ENCODE results near the gene OSER1. TPM values are rescaled to one million over a fixed set of nuclear protein-coding genes. Genes with fewer than 3 reads are reported as not detected.

OSER1 gene
- polyA plus RNA-seq, 1 of the 3 experiments (the other 2 are of a cell fraction) = 22.3 TPM

- Histone ChIP-seq H3K4me1 (ENCODE audit: control insufficient read depth in 1 of 2, insufficient read depth in 2 of 2, low read depth in 1 of 2, low read length in 1 of 2) (peaks cover 12 to 29% of the 10 kb centered on the region in 2 experiments), H3K79me2 (ENCODE audit: insufficient read depth) (peaks cover 90% of the 10 kb centered on the region), H3K9me3 (no peaks in the 10 kb centered on the region), H4K20me1 (ENCODE audit: insufficient read depth) (peaks cover 46% of the 10 kb centered on the region), H3K4me2 (no peak overlapping the region), H3K4me3 (ENCODE audit: low read depth in 2 of 2, low read length in 1 of 2) (no peak overlapping the region), H3K9me2 (no peaks in the 10 kb centered on the region), H3K9ac (no peak overlapping the region), H3K36me3 (replicated peaks in 1 of 2; ENCODE audit: control insufficient read depth in 1 of 2, insufficient read depth in 2 of 2, low read length in 1 of 2) (peaks cover 32 to 45% of the 10 kb centered on the region in 2 experiments), H2AFZ (ENCODE audit: low read depth) (no peak overlapping the region), H3K27ac (ENCODE audit: low read depth in 2 of 2, low read length in 1 of 2) (no peak overlapping the region), H3F3A (replicated peaks; ENCODE audit: insufficient read depth) (peaks cover 30% of the 10 kb centered on the region), H3K27me3 (ENCODE audit: insufficient read depth) (no peaks in the 10 kb centered on the region)
- DNase-seq = no peak
- TF ChIP-seq RXRA (IDR thresholded peaks at IDR 0.05; ENCODE audit: borderline replicate concordance, low read depth) (no peak), EZH2phosphoT487 (IDR thresholded peaks at IDR 0.05; ENCODE audit: borderline replicate concordance, low read depth) (no peak), RAD21 (IDR thresholded peaks at IDR 0.05; ENCODE audit: low read length) (no peak), SIN3A (IDR thresholded peaks at IDR 0.05; ENCODE audit: borderline replicate concordance, low read depth, low read length) (no peak), GABPA (IDR thresholded peaks at IDR 0.05; ENCODE audit: low read depth) (no peak), CHD2 (IDR thresholded peaks at IDR 0.05; ENCODE audit: low read length, partially characterized antibody) (no peak)
- TF ChIP-seq, protein P1, sequence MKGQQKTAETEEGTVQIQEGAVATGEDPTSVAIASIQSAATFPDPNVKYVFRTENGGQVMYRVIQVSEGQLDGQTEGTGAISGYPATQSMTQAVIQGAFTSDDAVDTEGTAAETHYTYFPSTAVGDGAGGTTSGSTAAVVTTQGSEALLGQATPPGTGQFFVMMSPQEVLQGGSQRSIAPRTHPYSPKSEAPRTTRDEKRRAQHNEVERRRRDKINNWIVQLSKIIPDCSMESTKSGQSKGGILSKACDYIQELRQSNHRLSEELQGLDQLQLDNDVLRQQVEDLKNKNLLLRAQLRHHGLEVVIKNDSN (IDR thresholded peaks at IDR 0.05; ENCODE audit: borderline replicate concordance, low read depth) = no peak
- TF ChIP-seq, protein P2, sequence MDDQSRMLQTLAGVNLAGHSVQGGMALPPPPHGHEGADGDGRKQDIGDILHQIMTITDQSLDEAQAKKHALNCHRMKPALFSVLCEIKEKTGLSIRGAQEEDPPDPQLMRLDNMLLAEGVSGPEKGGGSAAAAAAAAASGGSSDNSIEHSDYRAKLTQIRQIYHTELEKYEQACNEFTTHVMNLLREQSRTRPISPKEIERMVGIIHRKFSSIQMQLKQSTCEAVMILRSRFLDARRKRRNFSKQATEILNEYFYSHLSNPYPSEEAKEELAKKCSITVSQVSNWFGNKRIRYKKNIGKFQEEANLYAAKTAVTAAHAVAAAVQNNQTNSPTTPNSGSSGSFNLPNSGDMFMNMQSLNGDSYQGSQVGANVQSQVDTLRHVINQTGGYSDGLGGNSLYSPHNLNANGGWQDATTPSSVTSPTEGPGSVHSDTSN (IDR thresholded peaks at IDR 0.05) = no peak
- CTCF ChIA-PET = interaction anchor here (1.2 kb wide), 2 partner anchors 9 to 11 kb away, joined by 3 to 4 read pairs; no protein-coding TSS in a partner anchor
- POLR2A ChIA-PET = no interaction called here
Measured at GRCh38 chr20:44206132-44206531, 4.4 kb downstream of the OSER1 start.

- CTCF ChIA-PET = no interaction called here
- H3K4me2 ChIP-seq = peak overlapping the region; percentile 68
- H3K4me1 ChIP-seq (ENCODE audit: control insufficient read depth in 1 of 2, insufficient read depth in 2 of 2, low read depth in 1 of 2, low read length in 1 of 2) = peaks cover 12 to 29% of the 10 kb centered on the region in 2 experiments
- no peaks in the 10 kb centered on the region for H3K9me2 ChIP-seq
- no peaks in the 10 kb centered on the region for H3K9me3 ChIP-seq
- H3F3A ChIP-seq (replicated peaks; ENCODE audit: insufficient read depth) = peaks cover 26% of the 10 kb centered on the region
- H2AFZ ChIP-seq (ENCODE audit: low read depth) = no peak overlapping the region
- H3K27ac ChIP-seq (ENCODE audit: low read depth in 2 of 2, low read length in 1 of 2) = peak overlapping the region in 1 of 2 experiments; percentile 85; a peak in 2 of 4 replicates
- POLR2A ChIA-PET = no interaction called here
- no peak for DNase-seq
- peaks cover 45 to 58% of the 10 kb centered on the region in 2 experiments for H3K36me3 ChIP-seq (replicated peaks in 1 of 2; ENCODE audit: control insufficient read depth in 1 of 2, insufficient read depth in 2 of 2, low read length in 1 of 2)
- no peak for TF ChIP-seq CHD2 (IDR thresholded peaks at IDR 0.05; ENCODE audit: low read length, partially characterized antibody)
- no peak for TF ChIP-seq GATA2 (CRISPR knock-in tag; IDR thresholded peaks at IDR 0.05)
- no peak for TF ChIP-seq MXI1 (IDR thresholded peaks at IDR 0.05; ENCODE audit: low read depth, low read length)
- no peak for TF ChIP-seq YY1 (IDR thresholded peaks at IDR 0.05; ENCODE audit: low read depth)
- TF ChIP-seq MEF2A (IDR thresholded peaks at IDR 0.05; ENCODE audit: borderline replicate concordance, low read depth) = no peak
- TF ChIP-seq FOXM1 (IDR thresholded peaks at IDR 0.05; ENCODE audit: low read depth) = no peak
- TF ChIP-seq RAD21 (IDR thresholded peaks at IDR 0.05; ENCODE audit: low read length) = no peak
- TF ChIP-seq RCOR1 (IDR thresholded peaks at IDR 0.05; ENCODE audit: low read length) = no peak
- TF ChIP-seq, protein P1 (IDR thresholded peaks at IDR 0.05; ENCODE audit: borderline replicate concordance, low read depth) = no peak
- TF ChIP-seq, protein P3, sequence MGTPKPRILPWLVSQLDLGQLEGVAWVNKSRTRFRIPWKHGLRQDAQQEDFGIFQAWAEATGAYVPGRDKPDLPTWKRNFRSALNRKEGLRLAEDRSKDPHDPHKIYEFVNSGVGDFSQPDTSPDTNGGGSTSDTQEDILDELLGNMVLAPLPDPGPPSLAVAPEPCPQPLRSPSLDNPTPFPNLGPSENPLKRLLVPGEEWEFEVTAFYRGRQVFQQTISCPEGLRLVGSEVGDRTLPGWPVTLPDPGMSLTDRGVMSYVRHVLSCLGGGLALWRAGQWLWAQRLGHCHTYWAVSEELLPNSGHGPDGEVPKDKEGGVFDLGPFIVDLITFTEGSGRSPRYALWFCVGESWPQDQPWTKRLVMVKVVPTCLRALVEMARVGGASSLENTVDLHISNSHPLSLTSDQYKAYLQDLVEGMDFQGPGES (IDR thresholded peaks at IDR 0.05; ENCODE audit: low read depth, low read length) = no peak
- no peak for TF ChIP-seq FOSL2 (IDR thresholded peaks at IDR 0.05; ENCODE audit: borderline replicate concordance, low read depth)
- TF ChIP-seq SMC3 (IDR thresholded peaks at IDR 0.05; ENCODE audit: low read depth, low read length) = no peak
- no peak for TF ChIP-seq GABPA (IDR thresholded peaks at IDR 0.05; ENCODE audit: low read depth)
- TF ChIP-seq, protein P2 (IDR thresholded peaks at IDR 0.05) = no peak
- no peak for TF ChIP-seq ELF1 (IDR thresholded peaks at IDR 0.05)
- no peak for TF ChIP-seq CTCF (IDR thresholded peaks at IDR 0.05)
- TF ChIP-seq TCF12 (IDR thresholded peaks at IDR 0.05) = no peak
- TF ChIP-seq TAF1 (IDR thresholded peaks at IDR 0.05; ENCODE audit: borderline replicate concordance, low read depth, low read length) = no peak
- TF ChIP-seq RFX5 (IDR thresholded peaks at IDR 0.05; ENCODE audit: low read length) = no peak
- TF ChIP-seq RXRA (IDR thresholded peaks at IDR 0.05; ENCODE audit: borderline replicate concordance, low read depth) = no peak
- 92% methylated on average over 10 of the region's 10 CpGs for WGBS (ENCODE audit: low lambda C conversion rate)
- no peak overlapping the region for H3K4me3 ChIP-seq (ENCODE audit: low read depth in 2 of 2, low read length in 1 of 2)
- H3K9ac ChIP-seq = no peak overlapping the region
- no peaks in the 10 kb centered on the region for H3K27me3 ChIP-seq (ENCODE audit: insufficient read depth)
- peaks cover 54% of the 10 kb centered on the region for H4K20me1 ChIP-seq (ENCODE audit: insufficient read depth)
- peaks cover 96% of the 10 kb centered on the region for H3K79me2 ChIP-seq (ENCODE audit: insufficient read depth)
Measured at GRCh38 chr20:44204832-44205215, 5.7 kb downstream of the OSER1 start.

Measured in SK-N-SH (cell line).